GM12878 (cell line): ENCODE measurements around the gene GDA. TPM values are rescaled to one million over a fixed set of nuclear protein-coding genes. Genes with fewer than 3 reads are reported as not detected.
A peak's percentile ranks its signal among the peaks of the same experiment; 100 is the strongest.

ENCODE experiments used
- ATAC-seq: fragments of 200-7000 bp; cut with Tn5 transposase; 3 replicates; pipeline ENCODE4 v1.9.1; 2020; ENCODE audit warnings: mild to moderate bottlenecking, moderate library complexity
- BruUV-seq: library from RNA; stranded (reverse); fragments of 400-500 nt; replicated peaks from 2 replicates; lab custom pipeline; 2021; lab: Mats Ljungman, UMichigan
- CTCF ChIA-PET: fragments of 300-600 bp; sonication (Branson Sonifier 250); formaldehyde crosslinking; extraction: SDS; loops from one replicate; lab custom pipeline; 2021; ENCODE audit warnings: inconsistent platforms; lab: Yijun Ruan, JAX
- POLR2A ChIA-PET: fragments of 350-600 bp; formaldehyde crosslinking; extraction: SDS; loops from one replicate; lab custom pipeline; 2021; ENCODE audit warnings: inconsistent platforms; lab: Charles Lee
- RAD21 ChIA-PET: fragments of 300-600 bp; sonication (Branson Sonifier 250); formaldehyde crosslinking; loops from one replicate; lab custom pipeline; 2023; ENCODE audit warnings: antibody characterized with exemption; ENCODE audit not compliant: unreplicated experiment; lab: Charles Lee
- SMC1A ChIA-PET: fragments of 300-600 bp; sonication (Branson Sonifier 250); formaldehyde crosslinking; loops from one replicate; lab custom pipeline; 2023; ENCODE audit not compliant: unreplicated experiment, uncharacterized antibody; lab: Charles Lee
- DNase-seq: peaks from one replicate; pipeline ENCODE4 v3.0.0-alpha.2; 2011; ENCODE audit warnings: low read depth, low spot score
- FAIRE-seq: peaks from 3 replicates; lab custom pipeline; 2011; peaks lifted over from hg19 to GRCh38; lab: Jason Lieb, UNC
- H2AFZ ChIP-seq: 2 replicates; pipeline ENCODE4 v1.6.0; 2011; ENCODE audit warnings: low read depth, low read length, control low read depth; ENCODE audit not compliant: control insufficient read depth
- H3K27ac ChIP-seq: 2 replicates; pipeline ENCODE4 v1.5.1; 2011; ENCODE audit warnings: control low read depth; ENCODE audit not compliant: control insufficient read depth, insufficient read depth
- H3K27me3 ChIP-seq, 2 experiments: replicated peaks in 1 of 2; 2 replicates each; pipeline versions ENCODE4 v1.6.0 to v1.6.1; 2011; ENCODE audit warnings: low read length in 1 of 2; ENCODE audit not compliant: control insufficient read depth in 2 of 2, insufficient read depth in 2 of 2
- H3K36me3 ChIP-seq, 2 experiments: 2 replicates each; pipeline ENCODE4 v1.5.1; 2011; ENCODE audit warnings: low read length in 1 of 2; ENCODE audit not compliant: control insufficient read depth in 2 of 2, insufficient read depth in 2 of 2
- H3K4me1 ChIP-seq: 2 replicates; pipeline ENCODE4 v1.6.1; 2011; ENCODE audit warnings: mild to moderate bottlenecking, low read length, moderate library complexity, mixed read lengths; ENCODE audit not compliant: control insufficient read depth, insufficient read depth
- H3K4me2 ChIP-seq: 2 replicates; pipeline ENCODE4 v1.6.0; 2011; ENCODE audit warnings: control low read depth; ENCODE audit not compliant: control insufficient read depth, insufficient read depth
- H3K4me3 ChIP-seq: fragments of 200-600 bp; sonication (generic); 2 replicates; pipeline ENCODE4 v1.5.1; 2016
- H3K79me2 ChIP-seq: 2 replicates; pipeline ENCODE4 v1.6.0; 2011; ENCODE audit warnings: low read length; ENCODE audit not compliant: control insufficient read depth, insufficient read depth
- H3K9ac ChIP-seq: 2 replicates; pipeline ENCODE4 v1.8.0; 2011; ENCODE audit warnings: low read length, control low read depth, mixed read lengths; ENCODE audit not compliant: control insufficient read depth, insufficient read depth
- H3K9me3 ChIP-seq: replicated peaks from 3 replicates; pipeline ENCODE4 v1.5.1; 2011; ENCODE audit warnings: mild to moderate bottlenecking, low read length; ENCODE audit not compliant: control insufficient read depth, insufficient read depth
- H4K20me1 ChIP-seq: 2 replicates; pipeline ENCODE4 v1.6.0; 2011; ENCODE audit not compliant: control insufficient read depth, insufficient read depth
- CBFB ChIP-seq: IDR thresholded peaks from 2 replicates; pipeline ENCODE4 v1.6.1; 2016; ENCODE audit warnings: antibody characterized with exemption, low read depth
- CBX3 ChIP-seq: fragments of 200-600 bp; sonication (generic); IDR thresholded peaks from 2 replicates; pipeline ENCODE4 v1.6.1; 2016; ENCODE audit warnings: low read depth, borderline replicate concordance
- CEBPB ChIP-seq, 2 experiments: fragments of 150-350 bp in 1 of 2; IDR thresholded peaks; 2 replicates each; pipeline ENCODE4 v1.6.1; 2012 to 2014; ENCODE audit warnings: low read depth in 2 of 2, low read length in 2 of 2, borderline replicate concordance in 1 of 2, inconsistent platforms in 1 of 2
- HDAC2 ChIP-seq: fragments of 200-600 bp; sonication (generic); IDR thresholded peaks from 2 replicates; pipeline ENCODE4 v1.6.1; 2017
- IKZF1 ChIP-seq: fragments of 450-650 bp; conservative IDR thresholded peaks from 2 replicates; pipeline ENCODE4 v1.6.1; 2017; ENCODE audit warnings: antibody characterized with exemption, mild to moderate bottlenecking
- MEF2B ChIP-seq: fragments of 450-650 bp; IDR thresholded peaks from 2 replicates; pipeline ENCODE4 v1.6.1; 2018; ENCODE audit warnings: mild to moderate bottlenecking, moderate library complexity; ENCODE audit not compliant: partially characterized antibody, poor library complexity, severe bottlenecking
- NBN ChIP-seq: fragments of 450-650 bp; IDR thresholded peaks from 2 replicates; pipeline ENCODE4 v1.6.1; 2016
- NFYB ChIP-seq: IDR thresholded peaks from 2 replicates; pipeline ENCODE4 v1.6.1; 2011; ENCODE audit warnings: low read depth, mild to moderate bottlenecking, low read length, improper control_type of control experiment, moderate library complexity; ENCODE audit not compliant: insufficient read depth
- SMAD5 ChIP-seq: IDR thresholded peaks from 2 replicates; pipeline ENCODE4 v1.6.1; 2016; ENCODE audit warnings: antibody characterized with exemption, low read depth
- SP1 ChIP-seq: IDR thresholded peaks from one replicate; pipeline ENCODE4 v1.6.1; 2011; ENCODE audit warnings: low read depth, low read length
- WGBS: methylation state at CpG from one replicate; pipeline ENCODE4 v1.1.6; 2016; ENCODE audit warnings: low lambda C conversion rate; ENCODE audit not compliant: insufficient replicate concordance, insufficient coverage; ENCODE audit errors: missing lambda C conversion rate; 5-methylcytosine and 5-hydroxymethylcytosine counted together
- in situ Hi-C: fragments of 300-500 bp; cut with MboI; formaldehyde crosslinking; loops from 9 replicates; pipeline ENCODE4 v1.14.3; 2018; ENCODE audit warnings: mixed read lengths
- intact Hi-C: fragments of 100-400 bp; cut with micrococcal nuclease; formaldehyde crosslinking; loops from one replicate; pipeline ENCODE4 v1.14.2; 2022; ENCODE audit not compliant: unreplicated experiment
- polyA plus RNA-seq, 11 experiments: library from polyadenylated mRNA; depleted of rRNA in 4 of 11; unstranded in 6 of 11; stranded (reverse) in 5 of 11; fragments of >200 nt; fragmentation: Nextera tagmentation in 4 of 11; fragmentation: Illumina TruSeq in 1 of 11; extraction: Ambion mirVana in 4 of 11; extraction: Trizol in 1 of 11; gene quantifications; 1 replicate in 1 of 11; 2 replicates in 10 of 11; pipeline versions ENCODE4 v1.2.1 to v1.2.3, GENCODE V29; 2011 to 2016; ENCODE audit warnings: inconsistent platforms in 2 of 11, missing spikeins in 2 of 11, low read depth in 1 of 11
- total RNA-seq, 4 experiments: library from RNA; depleted of rRNA in 3 of 4; stranded (reverse); fragments of >200 nt in 3 of 4; fragmentation: Illumina TruSeq in 1 of 4; extraction: Trizol in 1 of 4; gene quantifications; 2 replicates each; pipeline versions ENCODE4 v1.2.1 to v1.2.3, GENCODE V29; 2013 to 2021
- TF ChIP-seq, protein P1 (sequence below): fragments of 450-650 bp; formaldehyde crosslinking; IDR thresholded peaks from 2 replicates; pipeline ENCODE4 v1.4.0; 2022; ENCODE audit warnings: mild to moderate bottlenecking, moderate library complexity
- TF ChIP-seq, protein P2 (sequence below): fragments of 450-650 bp; IDR thresholded peaks from 2 replicates; pipeline ENCODE4 v1.6.1; 2017; ENCODE audit warnings: low read depth, mild to moderate bottlenecking, moderate library complexity
- TF ChIP-seq, protein P3 (sequence below): IDR thresholded peaks from 2 replicates; pipeline ENCODE4 v1.6.1; 2011; ENCODE audit warnings: borderline replicate concordance, low read depth, mild to moderate bottlenecking, moderate library complexity, low read length; ENCODE audit not compliant: insufficient read depth, poor library complexity, severe bottlenecking
- TF ChIP-seq, protein P4 (sequence below): fragments of 450-650 bp; IDR thresholded peaks from 2 replicates; pipeline ENCODE4 v1.6.1; 2017; ENCODE audit warnings: mild to moderate bottlenecking

Gene GDA
- total and polyA plus RNA-seq, 10 of the 15 experiments (the other 5 are each of a cell fraction or from before 2014, with no cell fraction given): 0.19 to 17.9 (median 0.48) TPM; not detected in 2

DNA sequence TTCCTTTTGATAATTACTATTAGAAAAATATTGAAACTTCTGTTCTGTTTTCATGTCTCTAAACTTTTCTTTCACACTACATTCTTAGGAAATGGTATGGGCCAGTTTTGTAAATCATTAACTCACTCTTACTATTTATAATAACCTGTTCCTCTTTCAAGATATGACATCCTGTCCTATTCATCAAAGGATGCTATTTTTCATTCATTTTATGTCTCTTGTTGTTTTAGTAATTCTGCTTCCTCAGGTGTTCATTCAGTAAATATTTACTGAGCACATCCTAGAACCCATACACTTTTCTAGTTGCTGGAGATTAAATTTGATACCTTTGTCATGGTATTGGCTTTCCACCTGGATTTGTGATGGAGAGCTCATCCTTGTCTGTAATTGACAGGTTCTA, 58.0 kb downstream of the GDA start (continued):
- peak; percentile 30; the same call in 1 of the 2 replicates for TF ChIP-seq IKZF1

DNA sequence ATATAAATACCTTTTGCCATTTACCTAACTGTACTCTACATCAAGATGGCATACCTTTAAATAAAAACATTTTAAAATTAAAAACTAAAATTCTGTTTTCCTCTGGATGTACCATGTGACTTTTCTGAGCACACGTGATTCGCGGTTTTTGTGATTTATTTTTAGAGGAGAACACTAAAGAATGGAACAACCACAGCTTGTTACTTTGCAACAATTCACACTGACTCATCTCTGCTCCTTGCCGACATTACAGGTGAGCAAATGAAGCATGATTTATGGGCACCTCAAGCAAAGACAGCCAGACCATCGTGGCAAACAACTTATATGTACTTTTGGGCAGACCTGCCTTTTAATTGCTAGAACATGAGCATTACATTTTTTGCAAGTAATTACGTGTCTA, 61.3 kb downstream of the GDA start:
- H3K9me3 ChIP-seq: no peaks in the 10 kb centered on the region; the same call in 2 of the 3 replicates
- FAIRE-seq (no peak), DNase-seq (no peak), ATAC-seq (peak; percentile 80)
- no peaks in the 10 kb centered on the region for H4K20me1 ChIP-seq
- POLR2A ChIA-PET: interaction anchor here (0.5 to 1.8 kb wide), 6 partner anchors 9 to 299 kb away, joined by 3 to 8 read pairs (median 4); partner anchors contain the start of genes ABHD17B, C9orf85 and ZFAND5
- 29% methylated on average over 6 of the region's 6 CpGs for WGBS
- H3K36me3 ChIP-seq: no peaks in the 10 kb centered on the region
- BruUV-seq: no TSS peak
- no peak overlapping the region for H3K4me2 ChIP-seq
- in situ Hi-C loops: no loop called here
- RAD21 ChIA-PET: interaction anchor here (0.9 to 13.6 kb wide), 4 partner anchors 9 to 62 kb away, joined by 3 to 242 read pairs (median 4); no protein-coding TSS in a partner anchor
- CTCF ChIA-PET: interaction anchor here (1.0 to 3.6 kb wide), 6 partner anchors 16 to 171 kb away, joined by 3 to 28 read pairs (median 4); no protein-coding TSS in a partner anchor
- H3K4me1 ChIP-seq: peaks cover 2% of the 10 kb centered on the region
- SMC1A ChIA-PET: interaction anchor here (1.0 to 12.2 kb wide), 7 partner anchors 11 to 171 kb away, joined by 3 to 446 read pairs (median 8); no protein-coding TSS in a partner anchor
- intact Hi-C loops: no loop called here
- H3K9ac ChIP-seq: no peak overlapping the region
- no peak overlapping the region for H3K4me3 ChIP-seq
- H3K79me2 ChIP-seq: no peaks in the 10 kb centered on the region
- no peak overlapping the region for H2AFZ ChIP-seq
- no peak overlapping the region for H3K27ac ChIP-seq
- no peaks in the 10 kb centered on the region for H3K27me3 ChIP-seq
- TF ChIP-seq, protein P1, sequence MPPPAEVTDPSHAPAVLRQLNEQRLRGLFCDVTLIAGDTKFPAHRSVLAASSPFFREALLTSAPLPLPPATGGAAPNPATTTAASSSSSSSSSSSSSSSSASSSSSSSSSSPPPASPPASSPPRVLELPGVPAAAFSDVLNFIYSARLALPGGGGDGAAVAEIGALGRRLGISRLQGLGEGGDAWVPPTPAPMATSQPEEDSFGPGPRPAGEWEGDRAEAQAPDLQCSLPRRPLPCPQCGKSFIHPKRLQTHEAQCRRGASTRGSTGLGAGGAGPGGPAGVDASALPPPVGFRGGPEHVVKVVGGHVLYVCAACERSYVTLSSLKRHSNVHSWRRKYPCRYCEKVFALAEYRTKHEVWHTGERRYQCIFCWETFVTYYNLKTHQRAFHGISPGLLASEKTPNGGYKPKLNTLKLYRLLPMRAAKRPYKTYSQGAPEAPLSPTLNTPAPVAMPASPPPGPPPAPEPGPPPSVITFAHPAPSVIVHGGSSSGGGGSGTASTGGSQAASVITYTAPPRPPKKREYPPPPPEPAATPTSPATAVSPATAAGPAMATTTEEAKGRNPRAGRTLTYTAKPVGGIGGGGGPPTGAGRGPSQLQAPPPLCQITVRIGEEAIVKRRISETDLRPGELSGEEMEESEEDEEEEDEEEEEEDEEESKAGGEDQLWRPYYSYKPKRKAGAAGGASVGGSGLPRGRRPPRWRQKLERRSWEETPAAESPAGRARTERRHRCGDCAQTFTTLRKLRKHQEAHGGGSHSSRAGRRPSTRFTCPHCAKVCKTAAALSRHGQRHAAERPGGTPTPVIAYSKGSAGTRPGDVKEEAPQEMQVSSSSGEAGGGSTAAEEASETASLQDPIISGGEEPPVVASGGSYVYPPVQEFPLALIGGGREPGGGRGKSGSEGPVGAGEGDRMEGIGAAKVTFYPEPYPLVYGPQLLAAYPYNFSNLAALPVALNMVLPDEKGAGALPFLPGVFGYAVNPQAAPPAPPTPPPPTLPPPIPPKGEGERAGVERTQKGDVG (CRISPR knock-in tag): no peak
- TF ChIP-seq, protein P2, sequence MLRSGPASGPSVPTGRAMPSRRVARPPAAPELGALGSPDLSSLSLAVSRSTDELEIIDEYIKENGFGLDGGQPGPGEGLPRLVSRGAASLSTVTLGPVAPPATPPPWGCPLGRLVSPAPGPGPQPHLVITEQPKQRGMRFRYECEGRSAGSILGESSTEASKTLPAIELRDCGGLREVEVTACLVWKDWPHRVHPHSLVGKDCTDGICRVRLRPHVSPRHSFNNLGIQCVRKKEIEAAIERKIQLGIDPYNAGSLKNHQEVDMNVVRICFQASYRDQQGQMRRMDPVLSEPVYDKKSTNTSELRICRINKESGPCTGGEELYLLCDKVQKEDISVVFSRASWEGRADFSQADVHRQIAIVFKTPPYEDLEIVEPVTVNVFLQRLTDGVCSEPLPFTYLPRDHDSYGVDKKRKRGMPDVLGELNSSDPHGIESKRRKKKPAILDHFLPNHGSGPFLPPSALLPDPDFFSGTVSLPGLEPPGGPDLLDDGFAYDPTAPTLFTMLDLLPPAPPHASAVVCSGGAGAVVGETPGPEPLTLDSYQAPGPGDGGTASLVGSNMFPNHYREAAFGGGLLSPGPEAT: peak; percentile 21; the same call in 1 of the 2 replicates
- TF ChIP-seq SP1: no peak
- TF ChIP-seq, protein P3, sequence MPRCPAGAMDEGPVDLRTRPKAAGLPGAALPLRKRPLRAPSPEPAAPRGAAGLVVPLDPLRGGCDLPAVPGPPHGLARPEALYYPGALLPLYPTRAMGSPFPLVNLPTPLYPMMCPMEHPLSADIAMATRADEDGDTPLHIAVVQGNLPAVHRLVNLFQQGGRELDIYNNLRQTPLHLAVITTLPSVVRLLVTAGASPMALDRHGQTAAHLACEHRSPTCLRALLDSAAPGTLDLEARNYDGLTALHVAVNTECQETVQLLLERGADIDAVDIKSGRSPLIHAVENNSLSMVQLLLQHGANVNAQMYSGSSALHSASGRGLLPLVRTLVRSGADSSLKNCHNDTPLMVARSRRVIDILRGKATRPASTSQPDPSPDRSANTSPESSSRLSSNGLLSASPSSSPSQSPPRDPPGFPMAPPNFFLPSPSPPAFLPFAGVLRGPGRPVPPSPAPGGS: no peak
- peak; percentile 77 for TF ChIP-seq MEF2B
- no peak for TF ChIP-seq CBX3
- no peak for TF ChIP-seq CEBPB (IDR thresholded peaks at IDR 0.05; ENCODE audit: borderline replicate concordance in 1 of 2, low read depth in 2 of 2, low read length in 2 of 2)
- TF ChIP-seq NBN: peak; percentile 22; the same call in 1 of the 2 replicates
- TF ChIP-seq, protein P4, sequence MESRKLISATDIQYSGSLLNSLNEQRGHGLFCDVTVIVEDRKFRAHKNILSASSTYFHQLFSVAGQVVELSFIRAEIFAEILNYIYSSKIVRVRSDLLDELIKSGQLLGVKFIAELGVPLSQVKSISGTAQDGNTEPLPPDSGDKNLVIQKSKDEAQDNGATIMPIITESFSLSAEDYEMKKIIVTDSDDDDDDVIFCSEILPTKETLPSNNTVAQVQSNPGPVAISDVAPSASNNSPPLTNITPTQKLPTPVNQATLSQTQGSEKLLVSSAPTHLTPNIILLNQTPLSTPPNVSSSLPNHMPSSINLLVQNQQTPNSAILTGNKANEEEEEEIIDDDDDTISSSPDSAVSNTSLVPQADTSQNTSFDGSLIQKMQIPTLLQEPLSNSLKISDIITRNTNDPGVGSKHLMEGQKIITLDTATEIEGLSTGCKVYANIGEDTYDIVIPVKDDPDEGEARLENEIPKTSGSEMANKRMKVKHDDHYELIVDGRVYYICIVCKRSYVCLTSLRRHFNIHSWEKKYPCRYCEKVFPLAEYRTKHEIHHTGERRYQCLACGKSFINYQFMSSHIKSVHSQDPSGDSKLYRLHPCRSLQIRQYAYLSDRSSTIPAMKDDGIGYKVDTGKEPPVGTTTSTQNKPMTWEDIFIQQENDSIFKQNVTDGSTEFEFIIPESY: no peak
- no peak for TF ChIP-seq HDAC2
- no peak for TF ChIP-seq NFYB
- TF ChIP-seq CBFB: no peak
- no peak for TF ChIP-seq SMAD5
